Thyroid gland (tissue), 4 donors: ENCODE data around the gene DPYD.

ENCODE experiments used
- CTCF ChIP-seq, 6 experiments: fragments of 200-600 bp in 3 of 6; fragments of 450-650 bp in 3 of 6; sonication (generic) in 3 of 6; IDR thresholded peaks; one replicate each; pipeline ENCODE4 v1.5.1; 2016 to 2019; ENCODE audit warnings: antibody characterized with exemption in 6 of 6, mild to moderate bottlenecking in 2 of 6, inconsistent platforms in 1 of 6, moderate library complexity in 1 of 6
- POLR2A ChIP-seq, 2 donors: fragments of 450-650 bp; IDR thresholded peaks; one replicate each; pipeline ENCODE4 v1.6.1; 2017; ENCODE audit warnings: antibody characterized with exemption in 2 of 2, mild to moderate bottlenecking in 2 of 2, moderate library complexity in 1 of 2

DNA sequence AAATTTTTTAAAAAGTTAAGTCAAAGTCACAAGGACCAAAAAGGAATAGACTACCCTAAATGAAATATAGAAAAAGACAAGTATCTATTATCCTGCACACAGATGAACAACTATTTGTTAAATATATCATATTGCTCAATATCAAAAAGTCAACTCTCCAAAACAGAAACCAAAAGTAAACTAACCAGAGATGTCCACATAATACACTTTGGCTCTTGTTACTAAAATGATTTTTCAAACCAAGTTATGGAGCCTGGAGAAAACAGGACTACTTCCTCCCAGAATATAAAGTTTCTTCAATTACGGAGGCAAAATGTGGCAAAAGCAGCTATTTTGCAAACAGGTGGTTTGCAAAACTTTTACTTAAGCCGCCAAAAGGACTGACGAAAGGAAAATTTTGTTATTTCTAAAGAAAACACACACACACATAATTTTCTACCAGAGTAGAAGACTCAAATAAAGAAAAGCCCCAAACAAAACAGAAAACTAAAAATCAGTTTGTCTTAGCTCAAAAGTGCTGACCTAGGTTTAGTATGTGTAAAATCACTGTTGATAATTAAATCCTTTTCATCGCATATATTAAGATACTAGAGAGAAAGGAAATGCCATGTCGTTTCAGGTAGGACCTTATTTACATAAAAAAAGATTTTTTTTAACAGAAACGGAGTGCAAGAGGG lies 1.1 kb downstream of the DPYD start:
- TF ChIP-seq CTCF (IDR thresholded peaks at IDR 0.05): no peak
- TF ChIP-seq POLR2A (IDR thresholded peaks at IDR 0.05): no peak
